SK-N-SH (cell line): ENCODE measurements around the gene BEND3. TPM values are rescaled to one million over a fixed set of nuclear protein-coding genes. Genes with fewer than 3 reads are reported as not detected.
"Not testable (repeated sequence)": the region's sequence is repeated elsewhere in the genome, so short reads cannot be mapped to it uniquely, and the experiment has no call there.

Experiments used
- CTCF ChIA-PET: fragments of 300-600, 350-600 bp; formaldehyde crosslinking; extraction: SDS; loops from one replicate; lab custom pipeline; 2021; lab: Yijun Ruan, JAX
- POLR2A ChIA-PET: fragments of 350-600 bp; sonication (Branson Sonifier 250); formaldehyde crosslinking; extraction: SDS; loops from one replicate; lab custom pipeline; 2020; ENCODE audit warnings: antibody characterized with exemption, inconsistent platforms; lab: Yijun Ruan, JAX
- DNase-seq: peaks from one replicate; pipeline ENCODE4 v3.0.0; 2012
- H2AFZ ChIP-seq: fragments of 200-600 bp; sonication (generic); 2 replicates; pipeline ENCODE4 v1.8.1; 2016; ENCODE audit warnings: antibody characterized with exemption, mild to moderate bottlenecking, low read depth
- H3F3A ChIP-seq: fragments of 200-600 bp; sonication (generic); replicated peaks from 2 replicates; pipeline ENCODE3; 2016; ENCODE audit warnings: antibody characterized with exemption, mild to moderate bottlenecking; ENCODE audit not compliant: insufficient read depth
- H3K27ac ChIP-seq, 2 experiments: fragments of 200-500 bp in 1 of 2; fragments of 200-600 bp in 1 of 2; sonication (Bioruptor generic) in 1 of 2; sonication (generic), shearing (Covaris generic) in 1 of 2; 2 replicates each; pipeline versions ENCODE4 v1.5.1 to v1.6.1; 2014 to 2016; ENCODE audit warnings: low read depth in 2 of 2, inconsistent platforms in 1 of 2, low read length in 1 of 2, mild to moderate bottlenecking in 1 of 2, mixed read lengths in 1 of 2
- H3K27me3 ChIP-seq: fragments of 200-600 bp; sonication (generic), shearing (Covaris generic); 2 replicates; pipeline ENCODE4 v1.6.1; 2016; ENCODE audit warnings: mixed run types; ENCODE audit not compliant: insufficient read depth
- H3K36me3 ChIP-seq, 2 experiments: fragments of 200-500 bp in 1 of 2; fragments of 200-600 bp in 1 of 2; sonication (Bioruptor generic) in 1 of 2; sonication (generic) in 1 of 2; replicated peaks in 1 of 2; 2 replicates each; pipeline versions ENCODE3 to v1.5.1; 2014 to 2016; ENCODE audit warnings: low read length in 1 of 2, mild to moderate bottlenecking in 1 of 2; ENCODE audit not compliant: insufficient read depth in 2 of 2, control insufficient read depth in 1 of 2
- H3K4me1 ChIP-seq, 2 experiments: fragments of 200-500 bp in 1 of 2; fragments of 200-600 bp in 1 of 2; sonication (Bioruptor generic) in 1 of 2; sonication (generic), shearing (Covaris generic) in 1 of 2; 2 replicates each; pipeline versions ENCODE4 v1.5.1 to v1.6.1; 2014 to 2016; ENCODE audit warnings: low read depth in 1 of 2, low read length in 1 of 2, mixed run types in 1 of 2; ENCODE audit not compliant: insufficient read depth in 2 of 2, control insufficient read depth in 1 of 2
- H3K4me2 ChIP-seq: fragments of 200-600 bp; sonication (generic), shearing (Covaris generic); 2 replicates; pipeline ENCODE4 v1.6.1; 2017; ENCODE audit warnings: mixed run types
- H3K4me3 ChIP-seq, 2 experiments: fragments of 200-500 bp in 1 of 2; fragments of 200-600 bp in 1 of 2; sonication (Bioruptor generic) in 1 of 2; sonication (generic), shearing (Covaris generic) in 1 of 2; 2 replicates each; pipeline versions ENCODE4 v1.5.1 to v1.8.1; 2014 to 2016; ENCODE audit warnings: low read depth in 2 of 2, inconsistent platforms in 1 of 2, low read length in 1 of 2, mild to moderate bottlenecking in 1 of 2, mixed read lengths in 1 of 2, moderate library complexity in 1 of 2
- H3K79me2 ChIP-seq: fragments of 200-600 bp; sonication (generic); 2 replicates; pipeline ENCODE4 v1.8.1; 2017; ENCODE audit warnings: mild to moderate bottlenecking; ENCODE audit not compliant: insufficient read depth
- H3K9ac ChIP-seq: fragments of 200-600 bp; sonication (generic); 2 replicates; pipeline ENCODE4 v1.6.1; 2017; ENCODE audit warnings: mixed run types
- H3K9me2 ChIP-seq: fragments of 200-600 bp; sonication (generic); 2 replicates; pipeline ENCODE4 v1.6.1; 2017; ENCODE audit warnings: mixed run types
- H3K9me3 ChIP-seq: fragments of 200-600 bp; sonication (generic); 2 replicates; pipeline ENCODE4 v1.6.1; 2017; ENCODE audit warnings: mixed run types, mild to moderate bottlenecking, moderate library complexity
- H4K20me1 ChIP-seq: fragments of 200-600 bp; sonication (generic); 2 replicates; pipeline ENCODE4 v1.6.1; 2017; ENCODE audit warnings: mild to moderate bottlenecking, mixed run types; ENCODE audit not compliant: insufficient read depth
- CTCF ChIP-seq: fragments of 200-600 bp; sonication (generic); IDR thresholded peaks from 2 replicates; pipeline ENCODE4 v1.6.1; 2017; ENCODE audit warnings: antibody characterized with exemption, mild to moderate bottlenecking, moderate library complexity
- FOSL2 ChIP-seq: IDR thresholded peaks from 2 replicates; pipeline ENCODE4 v1.4.0; 2012; ENCODE audit warnings: low read depth, mild to moderate bottlenecking, moderate library complexity, borderline replicate concordance
- GABPA ChIP-seq: IDR thresholded peaks from 2 replicates; pipeline ENCODE4 v1.4.0; 2012; ENCODE audit warnings: low read depth, mild to moderate bottlenecking
- GATA2 ChIP-seq: sonication (generic); formaldehyde crosslinking; IDR thresholded peaks from 2 replicates; pipeline ENCODE4 v1.5.0; 2020; ENCODE audit warnings: mild to moderate bottlenecking, missing genetic modification reagents
- IRF3 ChIP-seq: fragments of 150-350 bp; IDR thresholded peaks from 2 replicates; pipeline ENCODE4 v1.6.1; 2016; ENCODE audit warnings: mild to moderate bottlenecking, low read depth, low read length
- JUND ChIP-seq: IDR thresholded peaks from 2 replicates; pipeline ENCODE4 v1.4.0; 2012
- MEF2A ChIP-seq: IDR thresholded peaks from 2 replicates; pipeline ENCODE4 v1.4.0; 2012; ENCODE audit warnings: low read depth, borderline replicate concordance
- NFIC ChIP-seq: IDR thresholded peaks from 2 replicates; pipeline ENCODE4 v1.4.0; 2012; ENCODE audit warnings: borderline replicate concordance
- NRF1 ChIP-seq: IDR thresholded peaks from 2 replicates; pipeline ENCODE4 v1.6.1; 2012; ENCODE audit warnings: low read depth, mild to moderate bottlenecking, low read length
- POLR2AphosphoS5 ChIP-seq: IDR thresholded peaks from 2 replicates; pipeline ENCODE4 v1.6.1; 2012; ENCODE audit warnings: low read depth, low read length
- RAD21 ChIP-seq: IDR thresholded peaks from 2 replicates; pipeline ENCODE4 v1.6.1; 2012; ENCODE audit warnings: mild to moderate bottlenecking, low read length
- REST ChIP-seq: IDR thresholded peaks from 2 replicates; pipeline ENCODE4 v1.6.1; 2012; ENCODE audit warnings: mild to moderate bottlenecking, low read depth, low read length, moderate library complexity
- RFX5 ChIP-seq: IDR thresholded peaks from 2 replicates; pipeline ENCODE4 v1.6.1; 2012; ENCODE audit warnings: mild to moderate bottlenecking, improper control_type of control experiment, low read length
- RXRA ChIP-seq: IDR thresholded peaks from 2 replicates; pipeline ENCODE4 v1.4.0; 2012; ENCODE audit warnings: low read depth, mild to moderate bottlenecking, borderline replicate concordance
- TAF1 ChIP-seq: IDR thresholded peaks from 2 replicates; pipeline ENCODE4 v1.6.1; 2012; ENCODE audit warnings: low read depth, mild to moderate bottlenecking, low read length, moderate library complexity, borderline replicate concordance
- TCF12 ChIP-seq: IDR thresholded peaks from 2 replicates; pipeline ENCODE4 v1.4.0; 2012
- TEAD4 ChIP-seq: IDR thresholded peaks from 2 replicates; pipeline ENCODE4 v1.4.0; 2012; ENCODE audit warnings: mild to moderate bottlenecking, borderline replicate concordance; ENCODE audit not compliant: insufficient read depth
- USF2 ChIP-seq: fragments of 150-350 bp; IDR thresholded peaks from 2 replicates; pipeline ENCODE4 v1.6.1; 2017; ENCODE audit warnings: antibody characterized with exemption, low read length, low read depth, borderline replicate concordance
- WGBS: methylation state at CpG from one replicate; pipeline ENCODE4 v1.1.6; 2017; ENCODE audit warnings: low lambda C conversion rate; 5-methylcytosine and 5-hydroxymethylcytosine counted together
- polyA plus RNA-seq, 3 experiments: library from polyadenylated mRNA; depleted of rRNA; stranded (reverse); fragments of >200 nt; gene quantifications; 2 replicates each; pipeline ENCODE4 v1.2.3, GENCODE V29; 2012

BEND3 gene
- polyA plus RNA-seq, 1 of the 3 experiments (the other 2 are of a cell fraction) = 1.0 TPM

- H3K4me1 ChIP-seq = no peaks in the 10 kb centered on the region
- H3K4me3 ChIP-seq = no peak overlapping the region
- no peak overlapping the region for H3K27ac ChIP-seq
- ChIA-PET POLR2A (no interaction called here), CTCF (no interaction called here)
- H3K27me3 ChIP-seq = no peaks in the 10 kb centered on the region
- H3K9me2 ChIP-seq = no peaks in the 10 kb centered on the region
- no peaks in the 10 kb centered on the region for H4K20me1 ChIP-seq
- H3F3A ChIP-seq = peaks cover 5% of the 10 kb centered on the region
- WGBS = 84% methylated on average over 4 of the region's 4 CpGs
- no peak overlapping the region for H3K9ac ChIP-seq
- DNase-seq = no peak
- no peak overlapping the region for H2AFZ ChIP-seq
- no peaks in the 10 kb centered on the region for H3K9me3 ChIP-seq
- H3K4me2 ChIP-seq = no peak overlapping the region
- no peaks in the 10 kb centered on the region for H3K36me3 ChIP-seq
- H3K79me2 ChIP-seq = no peaks in the 10 kb centered on the region
- TF ChIP-seq TCF12 (no peak), IRF3 (no peak), USF2 (no peak), RAD21 (no peak), JUND (no peak), GABPA (no peak), MEF2A (no peak), NRF1 (no peak), NFIC (no peak), REST (no peak), CTCF (no peak), TAF1 (no peak), GATA2 (no peak), TEAD4 (no peak), RFX5 (no peak), FOSL2 (no peak), RXRA (no peak), POLR2AphosphoS5 (no peak)
Observed at GRCh38 chr6:107020239-107020638, 95.1 kb downstream of the BEND3 start.

GRCh38 chr6:107019628-107020027, 95.7 kb downstream of the BEND3 start:
- POLR2A ChIA-PET, H3K4me2 ChIP-seq, H3F3A ChIP-seq, H3K27ac ChIP-seq, H3K27me3 ChIP-seq, H3K36me3 ChIP-seq, H3K9me3 ChIP-seq, H3K4me1 ChIP-seq, H3K9me2 ChIP-seq, H2AFZ ChIP-seq, H3K79me2 ChIP-seq, H3K9ac ChIP-seq, H4K20me1 ChIP-seq, CTCF ChIA-PET, H3K4me3 ChIP-seq, DNase-seq: not testable (repeated sequence)
- WGBS = 64% methylated on average over 8 of the region's 8 CpGs
